IPS-18a (cell line): ENCODE measurements around the gene FLOT1.
"Not testable (repeated sequence)": the region's sequence is repeated elsewhere in the genome, so short reads cannot be mapped to it uniquely, and the experiment has no call there.

ENCODE experiments used
- H3K27ac ChIP-seq: one replicate; pipeline ENCODE4 v1.5.1; 2013; ENCODE audit warnings: low read length
- H3K27me3 ChIP-seq: one replicate; pipeline ENCODE4 v1.6.1; 2013; ENCODE audit warnings: mild to moderate bottlenecking, low read length; ENCODE audit not compliant: control insufficient read depth, insufficient read depth
- H3K36me3 ChIP-seq: one replicate; pipeline ENCODE4 v1.6.1; 2013; ENCODE audit warnings: low read depth, low read length; ENCODE audit not compliant: control insufficient read depth
- H3K4me1 ChIP-seq: one replicate; pipeline ENCODE4 v1.6.1; 2013; ENCODE audit warnings: low read depth, low read length; ENCODE audit not compliant: control insufficient read depth
- H3K4me3 ChIP-seq: one replicate; pipeline ENCODE4 v1.5.1; 2013; ENCODE audit warnings: low read length
- H3K9ac ChIP-seq: one replicate; pipeline ENCODE4 v1.6.1; 2013; ENCODE audit warnings: mild to moderate bottlenecking, low read length, moderate library complexity
- H3K9me3 ChIP-seq: one replicate; pipeline ENCODE4 v1.6.1; 2013; ENCODE audit warnings: low read depth, low read length; ENCODE audit not compliant: control insufficient read depth

The FLOT1 gene

DNA sequence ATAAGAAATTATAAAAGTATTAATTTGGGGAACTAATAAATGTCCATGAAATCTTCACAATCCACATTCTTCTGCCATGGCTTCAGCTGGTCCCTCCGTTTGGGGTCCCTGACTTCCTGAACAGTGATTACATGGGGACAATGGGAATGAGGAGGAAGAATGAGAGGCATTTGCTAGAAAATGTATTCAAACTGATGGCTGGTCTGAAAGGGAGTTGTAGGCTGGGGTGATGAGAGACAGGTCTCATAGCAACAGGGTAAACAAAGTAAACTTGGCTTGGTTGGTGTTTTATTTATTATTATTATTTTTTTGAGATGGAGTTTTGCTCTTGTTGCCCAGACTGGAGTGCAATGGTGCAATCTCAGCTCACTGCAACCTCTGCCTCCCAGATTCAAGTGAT, 23.0 kb upstream of the FLOT1 start:
- H3K27me3 ChIP-seq, H3K27ac ChIP-seq, H3K9me3 ChIP-seq, H3K36me3 ChIP-seq, H3K9ac ChIP-seq, H3K4me3 ChIP-seq: not testable (repeated sequence)
- H3K4me1 ChIP-seq: peaks cover 55% of the 10 kb centered on the region

GRCh38 chr6:30764490-30765043, 22.1 kb upstream of the FLOT1 start:
- Histone ChIP-seq H3K9ac (peak overlapping the region; percentile 40), H3K4me1 (peaks cover 49% of the 10 kb centered on the region), H3K27ac (peak overlapping the region; percentile 55), H3K4me3 (peak overlapping the region; percentile 24)
- not testable (repeated sequence) for H3K9me3 ChIP-seq, H3K27me3 ChIP-seq, H3K36me3 ChIP-seq

DNA sequence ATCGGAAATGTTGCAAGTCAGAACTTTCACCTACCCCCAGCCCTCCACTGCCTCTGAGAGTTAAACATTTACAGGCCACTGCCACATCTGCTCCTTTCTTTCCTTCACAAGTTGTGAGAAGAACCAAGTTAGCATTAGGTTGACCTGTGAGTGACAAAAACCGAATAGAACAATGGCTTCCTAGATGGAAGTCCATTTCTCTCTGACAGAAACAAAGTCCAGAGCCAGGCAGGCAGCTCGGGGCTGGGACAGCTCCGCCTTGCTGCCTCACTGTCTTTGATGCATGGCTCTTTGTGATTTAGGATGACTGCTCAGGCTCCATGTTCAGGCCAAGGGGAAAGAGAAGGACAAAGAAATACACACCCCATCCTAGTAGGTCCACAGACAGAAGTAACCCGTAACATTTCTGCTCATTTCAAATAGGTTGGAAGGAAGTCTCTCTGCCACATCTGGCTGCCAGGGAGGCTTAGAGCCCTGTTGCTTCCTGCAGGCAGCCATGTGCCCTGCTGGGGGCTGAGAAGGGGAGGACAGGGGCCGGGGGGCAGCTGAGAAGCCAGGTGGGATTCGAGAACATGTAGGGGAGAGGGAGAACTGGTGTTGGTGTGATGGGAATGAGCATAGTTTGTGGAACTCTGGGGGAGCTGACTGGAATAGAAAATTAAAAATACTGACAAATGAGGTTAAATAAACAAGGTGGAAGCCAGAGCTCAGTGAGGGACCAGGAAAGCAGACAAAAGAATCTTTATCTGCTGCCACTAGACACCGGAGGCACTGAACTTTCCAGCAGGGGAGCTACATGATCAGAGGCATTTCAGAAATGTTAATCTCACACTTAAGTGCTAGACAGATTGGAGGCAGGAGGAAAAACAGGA, 21.4 kb upstream of the FLOT1 start:
- Histone ChIP-seq H3K9ac (peak overlapping the region; percentile 40), H3K4me3 (peak overlapping the region; percentile 24), H3K36me3 (no peaks in the 10 kb centered on the region), H3K27me3 (no peaks in the 10 kb centered on the region), H3K27ac (peak overlapping the region; percentile 55), H3K9me3 (no peaks in the 10 kb centered on the region), H3K4me1 (peaks cover 47% of the 10 kb centered on the region)

GRCh38 chr6:30763155-30763617, 20.7 kb upstream of the FLOT1 start:
- no peaks in the 10 kb centered on the region for H3K36me3 ChIP-seq
- peaks cover 43% of the 10 kb centered on the region for H3K4me1 ChIP-seq
- H3K27me3 ChIP-seq: no peaks in the 10 kb centered on the region
- peak overlapping the region; percentile 40 for H3K9ac ChIP-seq
- H3K27ac ChIP-seq: peak overlapping the region; percentile 55
- no peaks in the 10 kb centered on the region for H3K9me3 ChIP-seq
- H3K4me3 ChIP-seq: no peak overlapping the region

DNA sequence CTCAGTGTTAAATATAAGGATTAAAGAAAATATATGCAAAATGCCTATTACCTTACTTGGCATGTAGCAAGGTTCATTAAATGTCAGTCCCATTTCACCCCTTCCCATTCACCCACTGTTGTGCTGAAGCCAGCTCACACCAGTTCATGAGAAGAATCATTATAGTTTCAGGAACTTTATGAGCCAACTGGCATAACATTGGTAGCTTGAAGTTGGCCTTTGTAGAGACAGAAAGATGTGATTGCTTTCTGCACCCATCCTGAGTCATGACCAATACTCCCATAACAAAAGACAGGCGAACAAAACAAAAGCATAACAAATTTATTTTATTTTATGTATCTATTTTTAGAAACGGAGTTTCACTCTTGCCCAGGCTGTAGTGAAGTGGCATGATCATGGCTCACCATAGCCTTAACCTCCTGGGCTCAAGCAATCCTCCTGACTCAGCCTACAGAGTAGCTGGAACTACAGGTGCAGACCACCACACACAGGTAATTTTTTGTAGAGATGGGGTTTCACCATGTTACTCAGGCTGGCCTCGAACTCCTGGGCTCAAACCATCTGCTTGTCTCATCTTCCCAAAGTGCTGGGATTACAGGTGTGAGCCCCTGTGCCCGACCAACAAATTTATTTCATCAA, 19.4 kb upstream of the FLOT1 start:
- Histone ChIP-seq H3K27ac (no peak overlapping the region), H3K36me3 (no peaks in the 10 kb centered on the region), H3K4me1 (peaks cover 43% of the 10 kb centered on the region), H3K27me3 (no peaks in the 10 kb centered on the region), H3K9me3 (no peaks in the 10 kb centered on the region), H3K9ac (no peak overlapping the region), H3K4me3 (no peak overlapping the region)

GRCh38 chr6:30760549-30760948, 18.1 kb upstream of the FLOT1 start:
- H3K9me3 ChIP-seq: no peaks in the 10 kb centered on the region
- H3K4me1 ChIP-seq: peaks cover 36% of the 10 kb centered on the region
- H3K27ac ChIP-seq: no peak overlapping the region
- H3K27me3 ChIP-seq: no peaks in the 10 kb centered on the region
- no peak overlapping the region for H3K4me3 ChIP-seq
- no peaks in the 10 kb centered on the region for H3K36me3 ChIP-seq
- no peak overlapping the region for H3K9ac ChIP-seq

DNA sequence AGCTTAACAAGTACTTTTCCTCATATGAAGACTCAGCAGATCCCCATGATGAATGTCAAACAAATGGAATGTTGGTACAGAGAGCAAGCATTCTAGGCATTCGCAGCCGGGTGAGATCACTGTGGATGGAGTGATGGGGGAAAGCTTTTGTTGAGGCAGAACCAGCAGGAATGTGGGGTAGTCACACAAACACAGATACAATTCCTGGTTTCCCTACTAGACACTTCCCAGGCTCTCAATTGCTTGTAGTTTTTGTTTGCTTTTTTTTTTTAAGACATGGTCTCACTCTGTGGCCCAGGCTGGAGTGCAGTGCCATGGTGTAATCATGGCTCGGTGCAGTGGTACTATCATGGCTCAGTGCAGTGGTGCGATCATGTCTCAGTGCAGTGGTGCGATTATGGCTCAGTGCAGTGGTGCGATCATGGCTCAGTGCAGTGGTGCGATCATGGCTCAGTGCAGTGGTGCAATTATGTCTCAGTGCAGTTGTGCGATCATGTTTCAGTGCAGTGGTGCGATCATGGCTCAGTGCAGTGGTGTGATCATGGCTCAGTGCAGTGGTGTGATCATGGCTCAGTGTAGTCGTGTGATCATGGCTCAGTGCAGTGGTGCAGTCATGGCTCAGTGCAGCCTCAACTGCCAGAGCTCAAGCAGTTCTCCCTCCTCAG, 17.2 kb upstream of the FLOT1 start:
- Histone ChIP-seq H3K9me3 (no peaks in the 10 kb centered on the region), H3K4me1 (peaks cover 29% of the 10 kb centered on the region), H3K27ac (no peak overlapping the region), H3K4me3 (no peak overlapping the region), H3K36me3 (no peaks in the 10 kb centered on the region), H3K9ac (no peak overlapping the region), H3K27me3 (no peaks in the 10 kb centered on the region)

DNA sequence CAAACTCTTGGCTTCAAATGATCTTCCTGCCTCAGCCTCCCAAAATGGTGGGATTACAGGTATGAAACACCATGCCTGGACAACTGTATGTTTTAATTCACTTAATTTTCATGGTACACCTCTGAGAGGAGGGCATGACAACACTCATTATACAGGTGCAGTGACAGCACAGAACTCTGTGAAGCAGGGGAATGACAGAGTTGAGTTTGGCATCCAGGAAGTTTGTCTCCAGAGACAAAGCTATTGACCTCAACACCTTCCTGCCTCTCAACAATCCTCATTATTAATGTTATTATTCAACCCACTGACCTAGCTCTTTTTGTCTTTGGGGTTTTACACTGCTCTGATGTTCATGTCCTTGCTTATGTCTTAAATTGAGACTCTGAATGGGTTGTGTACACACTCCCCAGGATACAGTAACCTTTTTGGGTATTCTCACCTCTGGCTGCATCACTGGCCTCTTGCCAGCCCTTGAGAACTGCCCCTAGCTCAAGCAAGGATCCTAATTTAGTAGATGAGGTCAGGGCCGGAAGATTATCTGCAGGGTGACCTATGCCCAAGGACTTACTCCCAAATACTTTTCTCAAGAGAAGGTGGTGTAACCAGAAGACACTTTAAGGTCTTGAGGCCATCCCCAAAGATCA, 14.9 kb upstream of the FLOT1 start:
- H3K4me1 ChIP-seq: peaks cover 11% of the 10 kb centered on the region
- H3K4me3 ChIP-seq: no peak overlapping the region
- no peaks in the 10 kb centered on the region for H3K9me3 ChIP-seq
- no peaks in the 10 kb centered on the region for H3K27me3 ChIP-seq
- H3K27ac ChIP-seq: no peak overlapping the region
- no peaks in the 10 kb centered on the region for H3K36me3 ChIP-seq
- H3K9ac ChIP-seq: no peak overlapping the region

GRCh38 chr6:30756405-30757003, 14.0 kb upstream of the FLOT1 start:
- not testable (repeated sequence) for H3K9me3 ChIP-seq, H3K4me1 ChIP-seq, H3K4me3 ChIP-seq, H3K27me3 ChIP-seq, H3K27ac ChIP-seq, H3K9ac ChIP-seq, H3K36me3 ChIP-seq

GRCh38 chr6:30754631-30755030, 12.1 kb upstream of the FLOT1 start:
- Histone ChIP-seq H3K27me3 (no peaks in the 10 kb centered on the region), H3K9ac (no peak overlapping the region), H3K4me1 (peaks cover 5% of the 10 kb centered on the region), H3K4me3 (no peak overlapping the region), H3K36me3 (no peaks in the 10 kb centered on the region), H3K27ac (no peak overlapping the region), H3K9me3 (no peaks in the 10 kb centered on the region)
